NCI-H82 treated with DMSO at 0.1 percent for 48 hours (cell line): Measurements from ENCODE around the gene MT1B.

ENCODE experiments used
- DNase-seq: peaks from one replicate; lab custom pipeline; 2025; ENCODE audit not compliant: unreplicated experiment; lab: John Stamatoyannopoulos, UW

MT1B gene

GRCh38 chr16:56683424-56684172, 31.9 kb downstream of the MT1B start:
- no peak for DNase-seq

GRCh38 chr16:56684256-56684925, 32.7 kb downstream of the MT1B start:
- DNase-seq, result no peak

- DNase-seq, result no peak
These were observed 33.4 kb downstream of the MT1B start for GRCh38 chr16:56684926-56685590.

DNA sequence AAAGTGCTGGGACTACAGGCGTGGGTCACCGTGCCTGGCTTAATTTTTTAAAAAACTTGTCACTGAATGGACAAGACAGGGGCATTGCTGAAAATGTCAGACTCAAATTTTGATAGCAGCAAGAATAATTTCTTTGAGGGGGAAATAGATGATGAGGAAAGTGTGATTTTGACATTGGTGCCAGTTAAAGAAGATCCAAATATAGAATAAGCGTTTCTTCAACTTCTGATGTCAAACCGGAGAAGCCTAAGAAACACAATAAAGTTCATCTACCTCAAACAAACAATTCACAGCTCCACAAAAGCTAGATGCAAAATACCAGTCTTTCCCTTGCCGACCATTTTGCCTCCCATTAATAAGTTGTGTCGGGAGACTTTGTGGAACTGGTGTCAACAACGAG, 35.1 kb downstream of the MT1B start:
- no peak for DNase-seq

GRCh38 chr16:56688762-56689161, 37.1 kb downstream of the MT1B start:
- no peak for DNase-seq

GRCh38 chr16:56689171-56689570, 37.5 kb downstream of the MT1B start:
- DNase-seq, result no peak

DNA sequence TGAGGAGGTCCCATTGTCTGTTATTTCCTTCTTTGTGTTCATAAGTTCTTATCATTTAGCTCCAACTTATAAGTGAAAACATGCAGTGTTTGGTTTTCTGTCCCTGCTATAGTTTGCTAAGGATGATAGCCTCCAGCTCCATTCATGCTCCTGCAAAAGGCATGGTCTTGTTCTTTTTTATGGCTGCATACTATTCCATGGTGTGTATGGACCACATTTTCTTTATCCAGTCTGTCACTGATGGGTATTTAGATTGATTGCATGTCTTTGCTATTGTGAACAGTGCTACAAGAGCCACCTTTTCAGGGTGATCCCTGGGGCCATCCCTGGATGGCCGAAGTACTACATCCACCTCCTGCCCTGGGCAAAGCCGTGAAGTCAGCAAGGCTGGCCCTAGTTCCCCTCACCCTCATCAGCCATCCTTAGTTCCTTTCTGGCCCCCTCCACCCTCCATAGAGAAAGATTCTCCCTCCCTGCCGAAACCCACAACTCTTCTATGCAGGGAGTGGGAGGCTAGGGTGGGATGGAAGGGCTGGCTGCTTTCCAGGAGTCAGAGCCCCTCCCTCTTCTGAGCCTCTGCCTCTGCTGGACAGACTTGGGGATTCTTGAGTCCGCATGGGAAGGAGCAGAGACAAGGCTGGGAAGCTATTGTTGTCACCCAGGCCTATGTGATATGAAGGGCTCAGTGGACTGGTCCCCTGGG, 38.9 kb downstream of the MT1B start:
- DNase-seq, result no peak

DNA sequence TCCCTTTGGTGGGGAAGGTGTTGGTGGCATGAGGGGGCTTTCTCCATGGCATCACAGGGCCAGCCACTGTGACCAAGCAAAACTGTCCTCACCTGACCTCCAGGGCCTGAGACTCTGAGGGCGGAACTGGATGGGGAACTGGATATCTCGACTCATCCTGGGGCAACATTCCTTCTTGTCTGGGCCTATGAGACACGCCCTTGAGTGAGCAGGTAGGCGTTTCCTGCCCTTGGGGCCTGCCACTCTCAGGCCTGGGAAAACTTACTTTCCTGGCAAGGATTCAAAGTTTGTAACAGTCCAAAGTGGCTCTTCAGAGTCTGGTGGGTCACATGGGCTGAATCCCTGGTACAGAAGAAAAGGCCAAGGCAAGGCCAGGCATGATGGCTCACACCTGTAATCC, 40.2 kb downstream of the MT1B start:
- no peak for DNase-seq

DNA sequence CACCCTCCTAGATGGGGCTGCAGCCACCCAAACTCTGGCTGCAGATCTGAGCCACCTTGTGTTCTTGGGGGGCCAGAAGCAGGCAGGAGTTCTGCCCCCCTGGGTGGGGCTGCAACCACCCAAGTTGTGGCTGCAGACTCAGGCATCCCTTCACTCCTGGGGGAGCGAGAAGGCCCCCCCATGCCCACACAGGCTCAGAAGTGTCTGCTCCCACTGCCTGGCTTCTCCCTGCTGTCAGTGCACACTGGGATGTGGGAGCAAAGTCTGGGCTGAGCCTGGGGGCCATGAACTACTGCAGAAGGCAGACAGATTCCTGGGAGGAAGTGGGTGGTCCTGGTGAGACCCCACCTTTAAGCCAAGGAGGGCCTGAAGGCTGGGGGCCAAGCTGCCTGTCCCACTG, 43.6 kb downstream of the MT1B start:
- DNase-seq, result no peak

DNA sequence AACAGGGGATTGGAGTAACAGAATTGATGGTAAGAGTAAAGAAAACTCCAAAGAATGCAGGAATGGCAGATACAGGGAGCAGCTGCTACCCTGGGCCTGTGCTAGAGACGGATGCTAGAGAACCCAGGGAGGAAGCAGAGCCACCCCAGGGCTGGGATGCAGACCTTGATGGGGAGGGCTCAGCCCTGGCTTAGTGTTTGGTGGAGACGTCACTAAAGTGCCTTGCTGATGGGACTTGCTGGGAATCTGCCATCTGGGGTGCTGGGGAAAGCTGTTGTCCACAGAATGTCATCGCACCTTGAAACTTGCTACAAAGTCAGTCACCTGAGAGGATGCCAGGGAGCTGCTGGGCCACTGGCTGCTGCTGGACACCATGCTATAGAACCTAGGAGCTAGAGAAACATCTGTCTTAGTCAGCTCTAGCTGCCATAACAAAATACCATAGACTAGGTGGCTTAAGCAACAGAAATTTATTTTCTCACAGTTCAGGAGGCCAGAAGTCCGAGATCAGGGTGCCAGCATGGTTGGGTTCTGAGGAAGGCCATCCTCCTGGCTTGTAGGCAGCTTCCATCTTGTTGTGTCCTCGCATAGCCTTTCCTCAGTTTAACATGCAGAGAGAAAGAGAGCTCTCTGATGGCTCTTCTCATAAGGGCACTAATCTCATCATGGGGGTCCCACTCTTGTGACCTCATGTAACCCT, 45.9 kb downstream of the MT1B start:
- no peak for DNase-seq

- no peak for DNase-seq
These were observed 48.5 kb downstream of the MT1B start for GRCh38 chr16:56700195-56700594.

DNA sequence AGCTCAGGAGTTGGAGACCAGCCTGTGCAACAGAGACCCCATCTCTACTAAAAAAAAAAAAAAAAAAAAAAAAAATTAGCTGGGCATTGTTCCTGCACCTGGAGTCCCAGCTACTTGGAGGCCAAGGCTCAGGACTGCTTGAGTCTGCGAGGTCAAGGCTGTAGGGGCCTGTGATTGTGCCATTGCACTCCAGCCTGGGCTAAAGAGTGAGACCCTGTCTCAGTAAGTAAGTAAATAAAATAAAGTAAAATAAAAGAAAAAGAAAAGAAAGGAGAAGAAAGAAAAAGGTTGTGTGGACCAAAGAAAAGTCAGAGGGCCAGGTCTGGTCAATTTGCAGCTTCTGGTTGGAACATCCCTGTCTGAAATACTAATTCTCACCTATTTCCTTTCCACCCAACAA, 48.9 kb downstream of the MT1B start:
- DNase-seq, result no peak

DNA sequence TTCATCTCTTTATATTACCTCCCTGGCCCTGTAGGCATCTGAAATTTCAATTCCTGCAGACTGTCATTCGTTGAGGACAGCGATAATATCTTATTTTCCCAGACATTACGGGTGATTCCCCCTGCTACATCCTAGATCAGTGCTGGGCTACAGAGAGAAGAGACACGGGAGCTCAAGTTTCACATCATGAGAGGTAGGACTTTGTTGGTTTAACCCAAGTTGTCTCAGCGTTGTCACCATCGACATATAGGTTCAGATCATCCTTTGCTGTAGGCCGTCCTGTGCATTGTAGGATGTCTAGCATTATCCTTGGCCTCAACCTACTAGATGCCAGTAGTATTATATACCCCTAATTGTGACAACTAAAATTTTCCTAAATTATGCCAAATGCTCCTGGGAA, 49.8 kb downstream of the MT1B start:
- DNase-seq, result no peak
